PC-9 (cell line): ENCODE results near the gene SYT8. TPM values are rescaled to one million over a fixed set of nuclear protein-coding genes. Genes with fewer than 3 reads are reported as not detected.

Experiments
- BruUV-seq: library from RNA; stranded (reverse); fragments of 400-500 nt; replicated peaks from 2 replicates; lab custom pipeline; 2021; lab: Mats Ljungman, UMichigan
- CTCF ChIA-PET: fragments of 300-600 bp; sonication (Branson Sonifier 250); formaldehyde crosslinking; loops from one replicate; lab custom pipeline; 2022; ENCODE audit warnings: antibody characterized with exemption; lab: Charles Lee
- POLR2A ChIA-PET: fragments of 300-600 bp; sonication (Branson Sonifier 250); formaldehyde crosslinking; loops from one replicate; lab custom pipeline; 2022; ENCODE audit warnings: antibody characterized with exemption; ENCODE audit not compliant: unreplicated experiment; lab: Charles Lee
- DNase-seq, 2 experiments: peaks; one replicate each; pipeline versions ENCODE4 v3.0.0 to v3.0.0-alpha.2; 2015 to 2022; ENCODE audit warnings: mixed read lengths in 1 of 2
- H2AFZ ChIP-seq: fragments of 200-600 bp; sonication (generic); 2 replicates; pipeline ENCODE4 v1.8.1; 2017; ENCODE audit warnings: antibody characterized with exemption
- H3F3A ChIP-seq: fragments of 200-600 bp; sonication (generic); 2 replicates; pipeline ENCODE4 v1.8.1; 2017; ENCODE audit warnings: antibody characterized with exemption, mild to moderate bottlenecking, low read depth; ENCODE audit not compliant: insufficient read depth
- H3K27ac ChIP-seq: fragments of 200-600 bp; sonication (generic); 2 replicates; pipeline ENCODE4 v1.6.1; 2016; ENCODE audit warnings: mixed run types
- H3K27me3 ChIP-seq: fragments of 200-600 bp; sonication (generic); 2 replicates; pipeline ENCODE4 v1.6.1; 2016; ENCODE audit warnings: low read depth, mixed run types; ENCODE audit not compliant: insufficient read depth
- H3K36me3 ChIP-seq: fragments of 200-600 bp; sonication (generic); 2 replicates; pipeline ENCODE4 v1.6.1; 2016; ENCODE audit warnings: low read depth, mixed run types
- H3K4me1 ChIP-seq: fragments of 200-600 bp; sonication (generic); replicated peaks from 2 replicates; pipeline ENCODE4 v1.6.1; 2016; ENCODE audit warnings: mixed run types; ENCODE audit not compliant: insufficient read depth
- H3K4me2 ChIP-seq: fragments of 200-600 bp; sonication (generic); 2 replicates; pipeline ENCODE4 v1.6.1; 2017; ENCODE audit warnings: mixed run types
- H3K4me3 ChIP-seq: fragments of 200-600 bp; sonication (generic); 2 replicates; pipeline ENCODE4 v1.6.1; 2016; ENCODE audit warnings: mixed run types
- H3K79me2 ChIP-seq: fragments of 200-600 bp; sonication (generic); 2 replicates; pipeline ENCODE4 v1.6.1; 2017; ENCODE audit warnings: low read depth, mixed run types
- H3K9me2 ChIP-seq: fragments of 200-600 bp; sonication (generic); 2 replicates; pipeline ENCODE4 v1.8.1; 2017; ENCODE audit warnings: mild to moderate bottlenecking; ENCODE audit not compliant: insufficient read depth
- H3K9me3 ChIP-seq: fragments of 200-600 bp; sonication (generic); 2 replicates; pipeline ENCODE4 v1.8.1; 2016; ENCODE audit warnings: low read depth; ENCODE audit not compliant: insufficient read depth
- H4K20me1 ChIP-seq: fragments of 200-600 bp; sonication (generic); 2 replicates; pipeline ENCODE4 v1.8.1; 2017; ENCODE audit not compliant: insufficient read depth
- EZH2 ChIP-seq: fragments of 200-600 bp; sonication (generic); IDR thresholded peaks from 2 replicates; pipeline ENCODE4 v1.8.0; 2017; ENCODE audit warnings: antibody characterized with exemption, low read depth
- intact Hi-C: fragments of 100-400 bp; cut with micrococcal nuclease; formaldehyde crosslinking; loops from one replicate; pipeline ENCODE4 v1.10.0; 2022; ENCODE audit not compliant: unreplicated experiment
- total RNA-seq: library from RNA; stranded (reverse); gene quantifications from 2 replicates; pipeline ENCODE4 v1.2.3, GENCODE V29; 2021
- TF ChIP-seq, protein P1 (sequence below): fragments of 200-600 bp; sonication (generic); conservative IDR thresholded peaks from 2 replicates; pipeline ENCODE4 v1.6.1; 2017; ENCODE audit warnings: mixed run types, antibody characterized with exemption, mild to moderate bottlenecking, moderate library complexity

SYT8 gene
- total RNA-seq, 1 experiment from 2014 or later, result 8.9 TPM

GRCh38 chr11:1835671-1836010 is 851 bp downstream of the SYT8 start:
- H4K20me1 ChIP-seq, result no peaks in the 10 kb centered on the region
- H3K79me2 ChIP-seq, result no peaks in the 10 kb centered on the region
- H3K9me3 ChIP-seq, result no peaks in the 10 kb centered on the region
- no peaks in the 10 kb centered on the region for H3K27me3 ChIP-seq
- H3F3A ChIP-seq, result no peaks in the 10 kb centered on the region; the same call in 1 of the 2 replicates
- ChIA-PET CTCF (no interaction called here), POLR2A (no interaction called here)
- H3K4me2 ChIP-seq, result no peak overlapping the region
- H2AFZ ChIP-seq, result no peak overlapping the region
- no peak overlapping the region for H3K27ac ChIP-seq
- BruUV-seq, result no TSS peak
- TF ChIP-seq, protein P1, sequence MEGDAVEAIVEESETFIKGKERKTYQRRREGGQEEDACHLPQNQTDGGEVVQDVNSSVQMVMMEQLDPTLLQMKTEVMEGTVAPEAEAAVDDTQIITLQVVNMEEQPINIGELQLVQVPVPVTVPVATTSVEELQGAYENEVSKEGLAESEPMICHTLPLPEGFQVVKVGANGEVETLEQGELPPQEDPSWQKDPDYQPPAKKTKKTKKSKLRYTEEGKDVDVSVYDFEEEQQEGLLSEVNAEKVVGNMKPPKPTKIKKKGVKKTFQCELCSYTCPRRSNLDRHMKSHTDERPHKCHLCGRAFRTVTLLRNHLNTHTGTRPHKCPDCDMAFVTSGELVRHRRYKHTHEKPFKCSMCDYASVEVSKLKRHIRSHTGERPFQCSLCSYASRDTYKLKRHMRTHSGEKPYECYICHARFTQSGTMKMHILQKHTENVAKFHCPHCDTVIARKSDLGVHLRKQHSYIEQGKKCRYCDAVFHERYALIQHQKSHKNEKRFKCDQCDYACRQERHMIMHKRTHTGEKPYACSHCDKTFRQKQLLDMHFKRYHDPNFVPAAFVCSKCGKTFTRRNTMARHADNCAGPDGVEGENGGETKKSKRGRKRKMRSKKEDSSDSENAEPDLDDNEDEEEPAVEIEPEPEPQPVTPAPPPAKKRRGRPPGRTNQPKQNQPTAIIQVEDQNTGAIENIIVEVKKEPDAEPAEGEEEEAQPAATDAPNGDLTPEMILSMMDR, result no peak
- TF ChIP-seq EZH2, result no peak
- peaks cover 43% of the 10 kb centered on the region for H3K4me1 ChIP-seq
- intact Hi-C loops, result loop anchor here (2.0 kb wide), 3 partner anchors 47 to 315 kb away; no protein-coding TSS in a partner anchor
- H3K4me3 ChIP-seq, result no peak overlapping the region
- DNase-seq, result no peak
- H3K36me3 ChIP-seq, result no peaks in the 10 kb centered on the region
- no peaks in the 10 kb centered on the region for H3K9me2 ChIP-seq

- H2AFZ ChIP-seq, result no peak overlapping the region
- no peak for DNase-seq
- ChIA-PET POLR2A (no interaction called here), CTCF (no interaction called here)
- no peak for TF ChIP-seq EZH2
- TF ChIP-seq, protein P1, result no peak
- H3K9me2 ChIP-seq, result no peaks in the 10 kb centered on the region
- H3F3A ChIP-seq, result no peaks in the 10 kb centered on the region
- H3K4me2 ChIP-seq, result no peak overlapping the region
- intact Hi-C loops, result loop anchor here (2.0 kb wide), 1 partner anchor 47 kb away; no protein-coding TSS in a partner anchor
- H4K20me1 ChIP-seq, result no peaks in the 10 kb centered on the region
- no TSS peak for BruUV-seq
- H3K79me2 ChIP-seq, result no peaks in the 10 kb centered on the region
- no peak overlapping the region for H3K27ac ChIP-seq
- peaks cover 36% of the 10 kb centered on the region for H3K4me1 ChIP-seq
- H3K36me3 ChIP-seq, result no peaks in the 10 kb centered on the region
- no peak overlapping the region for H3K4me3 ChIP-seq
- H3K27me3 ChIP-seq, result no peaks in the 10 kb centered on the region
- H3K9me3 ChIP-seq, result no peaks in the 10 kb centered on the region
Observed at GRCh38 chr11:1836011-1836945, 1.5 kb downstream of the SYT8 start.

GRCh38 chr11:1837171-1838076 is 2.6 kb downstream of the SYT8 start:
- H3K79me2 ChIP-seq, result no peaks in the 10 kb centered on the region
- intact Hi-C loops, result loop anchor here (2.0 kb wide), 1 partner anchor 45 kb away; no protein-coding TSS in a partner anchor

More at GRCh38 chr11:1837171-1838076, 2.6 kb downstream of the SYT8 start:
- no peaks in the 10 kb centered on the region for H3K9me2 ChIP-seq
- H3K4me1 ChIP-seq, result peaks cover 28% of the 10 kb centered on the region
- no peaks in the 10 kb centered on the region for H3K27me3 ChIP-seq
- H3K4me3 ChIP-seq, result no peak overlapping the region
- no peaks in the 10 kb centered on the region for H4K20me1 ChIP-seq
- H3K9me3 ChIP-seq, result no peaks in the 10 kb centered on the region
- H3K4me2 ChIP-seq, result no peak overlapping the region
- ChIA-PET POLR2A (no interaction called here), CTCF (no interaction called here)
- no peak for TF ChIP-seq EZH2
- TF ChIP-seq, protein P1, result peak; percentile 78
- no TSS peak for BruUV-seq
- no peaks in the 10 kb centered on the region for H3K36me3 ChIP-seq
- H2AFZ ChIP-seq, result no peak overlapping the region
- peak in 1 of 2 experiments; percentile 44 for DNase-seq
- H3F3A ChIP-seq, result no peaks in the 10 kb centered on the region
- H3K27ac ChIP-seq, result no peak overlapping the region
